HEK293T (cell line): ENCODE results near the gene NR4A2.

Experiments used
- BHLHE40 ChIP-seq: fragments of 450-650 bp; IDR thresholded peaks from 2 replicates; pipeline ENCODE4 v1.6.1; 2016; ENCODE audit warnings: mild to moderate bottlenecking, moderate library complexity, borderline replicate concordance
- ELF4 ChIP-seq: fragments of 450-650 bp; IDR thresholded peaks from 2 replicates; pipeline ENCODE4 v1.6.1; 2017; ENCODE audit warnings: antibody characterized with exemption
- FOXK2 ChIP-seq: fragments of 450-650 bp; IDR thresholded peaks from 2 replicates; pipeline ENCODE4 v1.6.1; 2016; ENCODE audit warnings: mild to moderate bottlenecking
- FOXM1 ChIP-seq: fragments of 450-650 bp; IDR thresholded peaks from 2 replicates; pipeline ENCODE4 v1.6.1; 2017; ENCODE audit warnings: mild to moderate bottlenecking, borderline replicate concordance
- LEF1 ChIP-seq: fragments of 450-650 bp; IDR thresholded peaks from 2 replicates; pipeline ENCODE4 v1.6.1; 2017; ENCODE audit warnings: mild to moderate bottlenecking, borderline replicate concordance
- NFRKB ChIP-seq: fragments of 450-650 bp; IDR thresholded peaks from 2 replicates; pipeline ENCODE4 v1.6.1; 2016; ENCODE audit warnings: mild to moderate bottlenecking, moderate library complexity
- SP1 ChIP-seq: fragments of 450-650 bp; IDR thresholded peaks from 2 replicates; pipeline ENCODE4 v1.6.1; 2017
- SUZ12 ChIP-seq: fragments of 450-650 bp; IDR thresholded peaks from 2 replicates; pipeline ENCODE4 v1.6.1; 2016; ENCODE audit warnings: mild to moderate bottlenecking

GRCh38 chr2:156327835-156328695 is 4.5 kb downstream of the NR4A2 start:
- no peak for TF ChIP-seq ELF4
- no peak for TF ChIP-seq NFRKB
- no peak for TF ChIP-seq SP1
- no peak for TF ChIP-seq FOXM1
- no peak for TF ChIP-seq BHLHE40
- no peak for TF ChIP-seq FOXK2
- no peak for TF ChIP-seq LEF1
- TF ChIP-seq SUZ12 = no peak
